Measurements from ENCODE around the gene PPP2R3A. TPM values are rescaled to one million over a fixed set of nuclear protein-coding genes. Genes with fewer than 3 reads are reported as not detected.

The PPP2R3A gene
- total RNA-seq, 4 donors from 2014 or later: 34.7 to 73.4 (median 38.8) TPM

DNA sequence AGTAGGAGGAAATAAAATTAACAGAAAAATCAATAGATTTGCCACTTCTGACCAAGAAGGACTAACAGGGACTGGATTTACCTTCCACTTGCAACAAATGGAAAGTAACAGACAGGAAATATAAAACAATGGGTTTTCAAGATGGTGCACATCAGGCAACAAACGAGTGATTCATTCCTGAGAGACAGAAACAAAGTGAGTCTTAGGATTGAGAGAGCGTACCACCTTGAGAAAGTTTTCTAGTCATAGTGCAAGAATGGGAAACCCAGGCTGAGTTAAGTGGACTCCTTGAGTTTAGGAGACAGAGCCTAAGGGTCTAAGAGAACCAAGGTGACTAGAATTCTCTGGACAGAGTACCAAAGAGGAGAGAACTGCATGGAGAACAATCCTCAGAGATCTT, 101.7 kb downstream of the PPP2R3A start:
- no peak overlapping the region for H3K27ac ChIP-seq
- no peak for DNase-seq
- in situ Hi-C loops (cut with MboI; ENCODE audit: low pct_ligation_motif_present in 1 of 4, low pct_unique_long_range_greater_than_20kb in 1 of 4, low sequenced_read_pairs in 3 of 4): no loop called here
- H3K27me3 ChIP-seq: no peaks in the 10 kb centered on the region
- TF ChIP-seq POLR2AphosphoS5 (IDR thresholded peaks at IDR 0.05): no peak
- TF ChIP-seq, protein P1, sequence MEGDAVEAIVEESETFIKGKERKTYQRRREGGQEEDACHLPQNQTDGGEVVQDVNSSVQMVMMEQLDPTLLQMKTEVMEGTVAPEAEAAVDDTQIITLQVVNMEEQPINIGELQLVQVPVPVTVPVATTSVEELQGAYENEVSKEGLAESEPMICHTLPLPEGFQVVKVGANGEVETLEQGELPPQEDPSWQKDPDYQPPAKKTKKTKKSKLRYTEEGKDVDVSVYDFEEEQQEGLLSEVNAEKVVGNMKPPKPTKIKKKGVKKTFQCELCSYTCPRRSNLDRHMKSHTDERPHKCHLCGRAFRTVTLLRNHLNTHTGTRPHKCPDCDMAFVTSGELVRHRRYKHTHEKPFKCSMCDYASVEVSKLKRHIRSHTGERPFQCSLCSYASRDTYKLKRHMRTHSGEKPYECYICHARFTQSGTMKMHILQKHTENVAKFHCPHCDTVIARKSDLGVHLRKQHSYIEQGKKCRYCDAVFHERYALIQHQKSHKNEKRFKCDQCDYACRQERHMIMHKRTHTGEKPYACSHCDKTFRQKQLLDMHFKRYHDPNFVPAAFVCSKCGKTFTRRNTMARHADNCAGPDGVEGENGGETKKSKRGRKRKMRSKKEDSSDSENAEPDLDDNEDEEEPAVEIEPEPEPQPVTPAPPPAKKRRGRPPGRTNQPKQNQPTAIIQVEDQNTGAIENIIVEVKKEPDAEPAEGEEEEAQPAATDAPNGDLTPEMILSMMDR (IDR thresholded peaks at IDR 0.05): no peak
- no peak for TF ChIP-seq EP300 (IDR thresholded peaks at IDR 0.05; ENCODE audit: low read depth)
- H3K36me3 ChIP-seq: peaks cover 0 to 5% (median 0%) of the 10 kb centered on the region in 4 donors
- 85 to 92% methylated on average over 2 of the region's 2 CpGs for WGBS, 2 donors (ENCODE audit: low coverage in 1 of 2)
- peaks cover 0 to 5% (median 0%) of the 10 kb centered on the region in 4 donors for H3K4me1 ChIP-seq
- no peak overlapping the region for H3K4me3 ChIP-seq
- intact Hi-C loops (cut with DNase I; ENCODE audit: low total_unique reads): no loop called here
- no peaks in the 10 kb centered on the region for H3K9me3 ChIP-seq

DNA sequence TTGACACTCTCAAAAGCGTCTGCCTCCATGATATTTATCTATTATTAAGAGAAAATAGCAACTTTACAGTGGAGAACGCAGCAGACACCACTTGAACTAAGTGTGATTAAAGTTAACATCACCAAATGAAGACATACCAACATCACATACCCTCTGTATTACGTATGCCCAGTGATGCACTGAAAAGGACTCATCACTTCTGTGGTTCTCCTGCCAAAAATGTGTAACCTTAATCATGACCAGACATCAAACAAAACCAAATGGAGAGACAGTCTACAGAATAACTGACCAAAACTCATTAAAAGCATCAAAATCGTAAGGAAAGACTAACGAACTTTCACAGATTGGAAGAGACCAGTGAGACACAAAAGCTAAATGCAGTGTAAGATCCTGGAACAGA, 103.2 kb downstream of the PPP2R3A start:
- no peak overlapping the region for H3K4me3 ChIP-seq
- peaks cover 0 to 5% (median 0%) of the 10 kb centered on the region in 4 donors for H3K4me1 ChIP-seq
- no peaks in the 10 kb centered on the region for H3K27me3 ChIP-seq
- H3K36me3 ChIP-seq: peaks cover 0 to 6% (median 0%) of the 10 kb centered on the region in 4 donors
- H3K9me3 ChIP-seq: no peaks in the 10 kb centered on the region
- peak overlapping the region in 2 of 4 donors; percentile 38 to 59 for H3K27ac ChIP-seq
- TF ChIP-seq EP300 (IDR thresholded peaks at IDR 0.05; ENCODE audit: low read depth) (no peak), POLR2AphosphoS5 (IDR thresholded peaks at IDR 0.05) (no peak), POLR2A (IDR thresholded peaks at IDR 0.05) (no peak)
- TF ChIP-seq, protein P1 (IDR thresholded peaks at IDR 0.05): no peak
- WGBS, 2 donors (ENCODE audit: low coverage in 1 of 2): 82 to 84% methylated on average over 4 to 5 of the region's 5 CpGs
- in situ Hi-C loops (cut with MboI; ENCODE audit: low pct_ligation_motif_present in 1 of 4, low pct_unique_long_range_greater_than_20kb in 1 of 4, low sequenced_read_pairs in 3 of 4): no loop called here
- DNase-seq: no peak
- intact Hi-C loops (cut with DNase I; ENCODE audit: low total_unique reads): no loop called here

DNA sequence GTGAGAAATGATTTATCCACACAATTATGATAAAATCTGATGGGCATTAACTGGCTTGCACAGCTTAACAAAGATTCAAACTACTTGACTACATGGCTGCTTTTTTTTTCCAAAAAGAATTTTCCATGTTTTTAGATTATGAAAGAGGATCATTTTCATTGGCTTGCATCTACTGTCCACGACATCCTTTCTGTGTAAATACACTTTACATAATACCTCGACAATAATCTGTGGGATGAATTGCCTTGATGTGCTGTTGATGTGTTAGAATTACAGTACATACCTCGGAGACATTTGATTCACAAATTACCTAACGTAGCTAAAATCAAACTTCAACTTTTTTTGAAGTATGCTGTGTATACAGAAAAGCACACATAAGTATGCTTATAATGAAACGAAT, 104.4 kb downstream of the PPP2R3A start:
- peak overlapping the region in 3 of 4 donors; percentile 16 to 66 (median 59) for H3K27ac ChIP-seq
- TF ChIP-seq, protein P1 (IDR thresholded peaks at IDR 0.05): no peak
- TF ChIP-seq POLR2AphosphoS5 (IDR thresholded peaks at IDR 0.05): no peak
- TF ChIP-seq POLR2A (IDR thresholded peaks at IDR 0.05): no peak
- TF ChIP-seq EP300 (IDR thresholded peaks at IDR 0.05; ENCODE audit: low read depth): no peak
- in situ Hi-C loops (cut with MboI; ENCODE audit: low pct_ligation_motif_present in 1 of 4, low pct_unique_long_range_greater_than_20kb in 1 of 4, low sequenced_read_pairs in 3 of 4): loop anchor here in 3 of 4 donors (5.0 to 10.0 kb wide), 4 partner anchors 315 to 952 kb away; no protein-coding TSS in a partner anchor

DNA sequence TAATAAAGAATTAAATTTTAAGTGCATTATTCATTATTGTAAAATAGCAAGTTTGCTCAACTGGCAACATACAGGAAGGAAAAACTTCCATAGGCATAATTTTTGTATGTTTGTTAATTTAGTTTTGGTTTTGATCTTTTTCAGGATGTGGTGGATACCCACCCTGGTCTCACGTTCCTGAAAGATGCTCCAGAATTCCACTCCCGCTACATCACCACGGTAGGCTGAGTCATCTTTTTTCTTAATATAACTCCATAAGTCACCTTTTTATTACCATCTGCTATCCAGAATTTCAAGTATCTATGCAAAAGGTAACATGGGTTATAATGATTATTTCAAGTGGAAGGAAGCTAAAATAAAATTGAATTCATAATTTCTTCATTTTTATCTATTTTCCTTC, 104.8 kb downstream of the PPP2R3A start:
- in situ Hi-C loops (cut with MboI; ENCODE audit: low pct_ligation_motif_present in 1 of 4, low pct_unique_long_range_greater_than_20kb in 1 of 4, low sequenced_read_pairs in 3 of 4) (loop anchor here in 3 of 4 donors (5.0 to 10.0 kb wide), 4 partner anchors 314 to 952 kb away; no protein-coding TSS in a partner anchor), intact Hi-C loops (cut with DNase I; ENCODE audit: low total_unique reads) (loop anchor here (2.0 kb wide), 1 partner anchor 180 kb away; the partner anchor contains the start of gene PCCB)
- TF ChIP-seq POLR2AphosphoS5 (IDR thresholded peaks at IDR 0.05): no peak
- H3K36me3 ChIP-seq: peaks cover 0 to 6% (median 0%) of the 10 kb centered on the region in 4 donors
- no peaks in the 10 kb centered on the region for H3K27me3 ChIP-seq
- H3K4me3 ChIP-seq: no peak overlapping the region
- no peak for DNase-seq
- peaks cover 0 to 5% (median 0%) of the 10 kb centered on the region in 4 donors for H3K4me1 ChIP-seq
- peak overlapping the region in 3 of 4 donors; percentile 57 to 66 (median 59) for H3K27ac ChIP-seq
- 62 to 66% methylated on average over 3 of the region's 3 CpGs for WGBS, 2 donors (ENCODE audit: low coverage in 1 of 2)
- no peaks in the 10 kb centered on the region for H3K9me3 ChIP-seq

More for the DNA sequence above, 104.4 kb downstream of the PPP2R3A start:
- no peaks in the 10 kb centered on the region for H3K9me3 ChIP-seq
- no peak overlapping the region for H3K4me3 ChIP-seq
- H3K36me3 ChIP-seq: peaks cover 0 to 6% (median 0%) of the 10 kb centered on the region in 4 donors
- H3K4me1 ChIP-seq: peaks cover 0 to 5% (median 0%) of the 10 kb centered on the region in 4 donors
- DNase-seq: no peak
- 65 to 71% methylated on average over 5 of the region's 5 CpGs for WGBS, 2 donors (ENCODE audit: low coverage in 1 of 2)
- intact Hi-C loops (cut with DNase I; ENCODE audit: low total_unique reads): loop anchor here (2.0 kb wide), 1 partner anchor 181 kb away; the partner anchor contains the start of gene PCCB
- no peaks in the 10 kb centered on the region for H3K27me3 ChIP-seq

Data from transverse colon (tissue), 4 donors.